ENCODE measurements around the gene CDC14A.
"Not testable (repeated sequence)": the region's sequence is repeated elsewhere in the genome, so short reads cannot be mapped to it uniquely, and the experiment has no call there.

CDC14A gene

DNA sequence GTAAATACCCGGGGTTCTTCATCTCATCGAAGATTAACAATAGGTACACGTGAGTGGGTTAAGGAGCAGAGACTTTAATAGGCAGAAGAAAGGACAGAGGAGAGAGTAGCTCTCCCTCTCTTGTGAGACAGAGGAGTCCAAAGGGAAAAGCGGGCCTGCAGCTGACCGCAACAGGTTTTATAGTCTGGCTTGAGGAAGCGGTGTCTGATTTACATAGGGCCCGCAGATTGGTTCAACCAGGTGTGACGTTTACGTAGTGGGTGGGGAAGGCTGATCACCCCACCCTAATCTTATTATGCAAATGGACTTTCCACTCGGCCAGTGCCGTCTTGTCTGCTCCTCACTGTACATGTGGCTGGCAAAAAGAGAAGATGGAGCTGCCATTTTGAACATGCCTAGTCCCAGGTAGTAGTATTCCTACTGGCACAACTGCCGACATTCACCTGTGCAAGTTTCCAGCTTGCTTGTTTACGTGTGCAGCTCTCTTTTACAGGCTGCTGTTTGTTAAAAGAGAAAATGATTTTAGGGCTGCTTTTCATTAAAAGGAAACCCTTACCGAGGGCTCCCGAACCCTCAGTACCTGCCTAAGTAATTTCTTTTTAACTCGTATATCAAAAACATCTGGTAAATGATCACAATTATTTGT is 10.6 kb downstream of the CDC14A start:
- DNase-seq (ENCODE audit: low spot score), result no peak

DNA sequence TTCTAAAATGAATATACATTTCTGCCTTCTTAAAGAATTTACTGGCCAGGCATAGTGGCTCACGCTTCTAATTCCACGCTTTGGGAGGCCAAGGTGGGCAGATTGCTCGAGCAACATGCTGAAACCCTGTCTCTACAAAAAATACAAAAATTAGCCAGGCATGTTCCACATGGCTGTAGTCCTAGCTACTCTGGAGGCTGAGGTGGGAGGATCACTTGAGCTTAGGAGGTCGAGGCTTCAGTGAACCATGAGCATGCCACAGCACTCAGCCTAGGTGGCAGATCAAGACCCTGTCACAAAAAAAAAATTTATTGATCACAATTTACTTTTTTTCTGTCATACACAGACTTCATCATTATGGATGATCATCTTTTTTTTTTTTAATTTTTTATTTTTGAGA is 11.5 kb downstream of the CDC14A start:
- no peak for DNase-seq (ENCODE audit: low spot score)

DNA sequence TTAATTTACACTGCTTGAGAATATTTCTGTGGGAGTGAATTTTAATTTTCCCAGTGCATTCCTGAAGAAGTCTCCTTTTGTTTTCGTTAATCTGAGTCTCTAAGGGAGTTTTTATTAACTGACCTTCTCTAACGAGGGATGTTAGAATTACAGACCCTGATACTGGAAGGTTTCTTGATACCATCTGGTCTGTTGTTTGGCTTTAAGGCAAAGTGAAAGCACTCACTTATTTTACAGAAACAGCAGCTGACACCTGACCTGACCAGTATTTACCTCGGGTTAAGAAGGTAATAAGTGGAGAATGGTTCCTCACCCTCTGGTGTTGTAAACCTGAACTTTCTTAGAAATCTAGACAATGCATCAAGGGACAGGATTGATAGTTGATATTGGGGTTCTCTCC is 12.4 kb downstream of the CDC14A start:
- DNase-seq (ENCODE audit: low spot score), result no peak

DNA sequence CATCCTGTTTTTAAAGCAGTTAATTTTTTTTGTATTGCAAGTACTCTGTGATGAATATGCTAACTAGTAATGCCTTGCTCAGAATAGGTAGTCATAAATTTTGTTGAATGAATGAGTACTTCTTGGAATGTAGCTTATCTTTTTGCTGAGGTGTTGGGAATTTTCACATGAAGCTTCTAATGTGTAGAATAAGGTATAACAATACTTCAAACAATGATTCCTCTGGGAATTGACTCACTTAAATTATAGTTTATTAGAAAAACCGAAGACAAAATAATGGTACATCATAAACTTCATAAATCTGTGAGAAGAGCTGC is 13.9 kb downstream of the CDC14A start:
- no peak for DNase-seq (ENCODE audit: low spot score)

DNA sequence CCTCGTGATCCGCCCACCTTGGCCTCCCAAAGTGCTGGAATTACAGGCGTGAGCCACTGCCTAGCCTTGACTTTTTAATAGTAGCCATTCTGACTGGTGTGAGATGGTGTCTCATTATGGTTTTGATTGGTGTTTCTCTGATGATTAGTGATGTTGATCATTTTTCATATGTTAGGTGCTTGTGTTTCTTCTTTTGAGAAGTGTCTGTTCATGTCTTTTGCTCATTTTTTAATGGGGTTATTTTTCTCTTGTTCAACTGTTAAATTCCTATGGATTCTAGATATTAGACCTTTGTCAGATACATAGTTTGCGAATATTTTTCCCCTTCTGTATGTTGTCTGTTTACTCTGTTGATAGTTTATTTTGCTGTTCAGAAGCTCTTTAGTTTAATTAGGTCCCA is 17.0 kb downstream of the CDC14A start:
- DNase-seq (ENCODE audit: low spot score), result not testable (repeated sequence)

DNA sequence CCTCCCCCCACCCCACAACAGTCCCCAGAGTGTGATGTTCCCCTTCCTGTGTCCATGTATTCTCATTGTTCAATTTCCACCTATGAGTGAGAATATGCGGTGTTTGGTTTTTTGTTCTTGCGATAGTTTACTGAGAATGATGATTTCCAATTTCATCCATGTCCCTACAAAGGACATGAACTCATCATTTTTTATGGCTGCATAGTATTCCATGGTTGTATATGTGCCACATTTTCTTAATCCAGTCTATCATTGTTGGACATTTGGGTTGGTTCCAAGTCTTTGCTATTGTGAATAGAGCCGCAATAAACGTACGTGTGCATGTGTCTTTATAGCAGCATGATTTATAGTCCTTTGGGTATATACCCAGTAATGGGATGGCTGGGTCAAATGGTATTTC is 21.6 kb downstream of the CDC14A start:
- DNase-seq (ENCODE audit: low spot score), result not testable (repeated sequence)

DNA sequence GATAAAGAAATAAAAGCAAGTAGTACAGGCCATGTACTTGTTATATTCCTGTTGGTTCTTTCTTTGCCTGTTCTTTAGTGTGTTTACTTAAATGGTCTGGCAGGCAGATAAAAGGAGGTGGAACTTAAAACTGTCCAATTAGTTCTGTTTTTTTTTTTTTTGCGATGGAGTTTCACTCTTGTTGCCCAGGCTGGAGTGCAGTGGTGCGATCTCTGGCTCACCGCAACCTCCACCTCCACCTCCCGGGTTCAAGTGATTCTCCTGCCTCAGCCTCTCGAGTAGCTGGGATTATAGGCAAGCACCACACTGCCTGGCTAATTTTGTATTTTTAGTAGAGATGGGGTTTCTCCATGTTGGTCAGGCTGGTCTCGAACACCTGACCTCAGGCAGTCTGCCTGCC is 24.6 kb downstream of the CDC14A start:
- not testable (repeated sequence) for DNase-seq (ENCODE audit: low spot score)

DNA sequence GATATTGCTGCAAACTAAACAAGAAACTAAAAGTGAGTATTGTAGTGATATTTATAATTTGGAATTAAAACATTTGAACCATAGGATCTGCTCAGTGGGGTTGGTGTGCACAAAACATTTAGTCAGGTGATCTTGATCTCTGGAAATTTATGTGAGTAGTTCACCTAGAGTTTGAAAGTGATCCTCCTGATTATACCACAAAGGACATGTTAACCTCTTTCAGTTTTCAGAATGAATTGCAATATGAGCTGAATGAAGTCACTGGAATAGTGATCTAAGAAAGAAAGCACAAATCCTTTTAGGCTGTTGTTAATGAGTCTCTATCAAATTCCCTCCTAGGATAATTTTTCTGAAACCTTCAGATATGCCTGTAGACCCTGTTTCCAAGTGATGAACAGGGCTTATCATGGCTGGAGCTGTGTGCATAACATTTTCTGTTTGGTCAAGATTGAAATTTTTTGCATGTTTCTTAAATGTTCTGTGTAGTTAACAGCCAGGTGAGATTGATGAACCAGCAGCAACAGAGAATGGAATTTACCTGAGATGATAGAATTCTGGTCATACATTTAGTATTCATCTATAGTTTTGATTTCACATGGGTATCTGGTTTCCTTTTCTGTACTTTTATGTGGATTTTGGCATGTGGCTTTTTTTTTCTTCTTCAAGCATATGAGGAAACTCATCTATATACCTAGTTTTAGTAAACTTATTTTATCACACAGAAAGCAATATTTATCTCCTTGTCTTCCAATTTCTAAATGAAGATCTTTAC is 25.5 kb downstream of the CDC14A start:
- no peak for DNase-seq (ENCODE audit: low spot score)

DNA sequence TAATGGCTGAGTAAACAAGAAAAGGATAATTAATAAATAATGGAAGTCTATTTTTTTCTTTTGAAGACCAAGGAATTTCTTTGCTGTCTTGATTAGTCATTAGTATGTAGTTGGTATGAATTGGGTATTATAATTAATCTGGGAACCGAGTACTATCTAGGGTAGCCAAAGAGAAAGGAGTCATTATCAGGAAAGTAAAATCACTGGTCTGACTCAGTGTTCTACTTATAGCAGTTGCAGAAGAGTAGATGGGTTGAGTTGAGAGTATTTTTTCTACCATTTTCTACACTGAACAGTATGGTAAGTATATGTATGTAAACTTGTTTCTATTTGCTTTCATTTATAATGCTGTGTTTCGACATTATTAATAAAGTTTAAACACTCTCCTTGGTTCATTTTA is 26.6 kb downstream of the CDC14A start:
- no peak for DNase-seq (ENCODE audit: low spot score)

DNA sequence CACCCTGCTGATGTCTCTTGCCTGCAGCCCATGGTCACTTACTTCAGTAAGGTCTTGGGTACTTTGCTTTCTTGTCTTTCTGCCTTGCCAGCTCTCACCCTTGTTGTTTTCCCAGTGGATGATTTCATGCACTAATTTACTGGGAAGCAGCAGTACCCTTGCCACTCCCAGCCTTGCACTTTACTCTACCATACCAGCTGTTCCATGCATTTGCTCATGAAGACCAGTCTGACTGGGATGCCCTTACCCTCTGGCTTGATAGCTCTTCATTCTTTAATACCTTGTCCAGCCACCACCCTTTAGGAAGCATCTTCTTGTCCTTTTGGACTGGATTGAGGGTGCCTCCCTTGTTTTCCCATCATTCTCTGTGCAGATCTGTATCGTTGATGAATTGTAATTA is 28.3 kb downstream of the CDC14A start:
- no peak for DNase-seq (ENCODE audit: low spot score)

DNA sequence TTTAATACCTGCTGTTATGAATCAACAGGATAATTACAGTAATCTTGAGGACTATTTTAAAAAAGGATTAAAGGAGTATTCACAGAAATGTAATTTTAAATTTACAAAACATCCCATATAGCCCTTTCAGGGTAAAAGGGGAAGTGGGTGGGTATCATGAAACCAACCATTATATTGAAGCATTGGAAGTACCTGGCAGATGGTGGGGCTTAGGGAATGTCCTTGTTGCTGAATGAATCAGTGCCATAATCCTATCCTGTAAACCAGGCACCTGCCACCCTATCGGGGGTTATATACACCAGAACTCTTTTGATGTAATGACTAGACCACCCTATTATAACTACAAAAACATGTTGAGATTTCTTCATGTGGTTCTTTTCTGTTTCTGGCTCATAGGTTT is 30.4 kb downstream of the CDC14A start:
- no peak for DNase-seq (ENCODE audit: low spot score)

DNA sequence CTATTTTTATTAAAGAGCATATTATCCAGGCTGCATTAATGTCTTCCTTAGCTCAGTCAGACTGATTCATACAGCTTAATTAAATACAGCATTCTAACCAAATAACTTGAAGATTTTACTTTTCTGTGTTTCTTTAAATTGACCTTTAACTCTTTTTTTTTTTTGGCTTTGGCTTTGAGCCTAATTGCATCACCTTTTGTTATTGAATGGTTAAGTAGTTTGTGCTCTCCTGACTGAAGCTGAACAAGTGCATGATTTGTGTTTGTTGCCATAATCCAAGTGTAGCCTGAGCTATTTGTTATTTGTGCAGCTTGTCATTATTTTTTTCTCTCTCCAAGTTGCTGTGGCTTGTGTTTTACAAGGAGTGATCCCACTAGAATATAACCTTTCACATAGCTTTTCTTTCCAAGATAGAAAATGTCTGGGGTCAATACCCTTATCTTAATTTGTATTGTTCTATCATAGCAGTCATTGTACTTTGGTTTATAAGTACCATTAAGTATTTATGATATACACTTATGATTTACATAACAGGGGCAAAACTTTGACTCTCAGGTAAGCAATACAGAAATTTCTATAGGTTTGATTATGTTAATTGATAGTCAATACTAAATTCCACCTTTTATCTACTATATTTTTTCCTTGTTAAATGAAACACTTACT is 31.6 kb downstream of the CDC14A start:
- no peak for DNase-seq (ENCODE audit: low spot score)

DNA sequence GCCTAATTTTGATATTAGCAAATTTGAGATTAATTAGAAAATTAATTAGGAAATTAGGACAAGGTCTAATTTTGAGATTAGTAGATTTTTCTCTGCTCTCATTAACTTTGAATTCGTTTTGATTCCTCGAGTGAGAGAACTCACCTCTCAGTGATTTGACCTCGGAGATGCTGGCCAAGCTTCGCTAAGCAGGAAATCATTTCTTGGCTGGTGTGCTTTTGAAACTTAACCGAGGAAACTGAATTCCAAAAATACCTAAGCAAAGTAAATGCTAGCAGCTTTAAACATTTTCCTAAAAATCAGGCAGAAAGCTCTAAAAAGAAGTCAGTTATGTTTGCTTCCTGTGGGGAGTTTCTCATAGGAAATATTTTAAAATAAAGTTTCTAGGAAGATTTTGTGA is 34.9 kb downstream of the CDC14A start:
- DNase-seq (ENCODE audit: low spot score), result no peak

DNA sequence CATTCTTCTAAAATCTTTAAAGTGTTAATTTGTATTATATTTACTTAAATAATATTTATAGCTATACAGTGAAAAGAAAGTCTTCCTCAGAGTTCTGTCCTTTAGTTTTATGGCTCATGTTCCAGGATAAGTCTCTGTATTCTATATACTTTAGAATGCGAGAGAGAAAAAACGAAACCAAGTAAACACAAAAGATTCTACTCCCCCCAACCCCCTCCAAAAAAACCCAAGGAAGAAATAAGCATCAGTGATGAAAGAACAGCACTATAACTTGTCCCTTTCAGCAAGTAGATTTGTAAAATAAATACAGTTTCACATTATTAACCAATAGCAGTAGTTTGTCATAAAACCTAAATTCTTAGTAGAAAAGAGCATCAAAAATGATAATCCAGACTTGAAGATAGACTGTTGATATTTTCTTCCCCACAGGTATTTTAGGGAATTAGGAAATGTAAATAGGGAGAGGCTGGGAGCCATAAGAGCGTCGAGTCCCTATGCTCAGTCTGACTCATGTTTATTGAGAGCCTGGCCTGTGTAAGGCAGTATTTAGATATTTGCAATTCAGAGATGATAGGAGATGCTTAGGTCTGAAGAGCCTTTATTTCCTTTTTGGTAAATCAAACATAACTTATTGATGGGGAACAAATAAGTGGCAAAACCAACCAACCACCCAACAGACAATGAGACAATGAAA is 35.5 kb downstream of the CDC14A start:
- DNase-seq (ENCODE audit: low spot score), result no peak

DNA sequence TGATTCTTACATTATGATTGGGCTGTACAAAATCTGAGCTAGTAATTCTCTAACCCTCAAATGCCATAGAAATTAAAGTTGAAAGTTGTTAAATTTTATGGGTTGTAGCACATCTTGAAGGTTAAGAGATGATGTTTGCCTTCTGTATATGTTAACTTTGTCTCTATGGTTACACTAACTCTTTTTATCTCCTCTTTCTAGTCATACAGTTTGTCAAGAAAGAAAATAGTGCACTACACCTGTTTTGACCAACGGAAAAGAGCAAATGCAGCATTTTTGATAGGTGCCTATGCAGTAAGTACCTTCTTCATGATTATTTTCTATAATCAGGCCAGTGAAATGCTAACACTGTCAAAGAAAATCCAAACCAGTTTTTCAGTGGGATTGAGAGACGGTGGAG is 38.2 kb downstream of the CDC14A start:
- no peak for DNase-seq (ENCODE audit: low spot score)

DNA sequence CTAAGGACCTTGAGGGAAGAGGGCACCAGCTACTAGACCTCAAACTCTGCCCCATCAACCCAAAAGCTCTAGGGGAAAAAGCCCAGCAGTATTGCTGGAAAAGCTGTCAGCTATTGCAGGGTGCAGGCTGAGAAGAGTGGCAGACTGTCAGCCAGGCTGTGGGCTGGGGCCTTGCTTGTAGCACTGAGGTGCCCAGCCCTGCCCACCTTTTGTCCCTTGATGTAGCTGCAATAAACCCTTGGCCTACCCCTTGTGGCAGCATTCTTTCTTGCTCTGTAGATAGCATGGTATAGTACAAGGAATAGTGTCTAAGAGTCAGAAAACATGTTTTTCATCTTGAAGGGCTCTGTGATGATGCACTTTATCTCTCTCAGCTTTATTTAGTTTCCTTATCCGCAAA is 39.4 kb downstream of the CDC14A start:
- no peak for DNase-seq (ENCODE audit: low spot score)

DNA sequence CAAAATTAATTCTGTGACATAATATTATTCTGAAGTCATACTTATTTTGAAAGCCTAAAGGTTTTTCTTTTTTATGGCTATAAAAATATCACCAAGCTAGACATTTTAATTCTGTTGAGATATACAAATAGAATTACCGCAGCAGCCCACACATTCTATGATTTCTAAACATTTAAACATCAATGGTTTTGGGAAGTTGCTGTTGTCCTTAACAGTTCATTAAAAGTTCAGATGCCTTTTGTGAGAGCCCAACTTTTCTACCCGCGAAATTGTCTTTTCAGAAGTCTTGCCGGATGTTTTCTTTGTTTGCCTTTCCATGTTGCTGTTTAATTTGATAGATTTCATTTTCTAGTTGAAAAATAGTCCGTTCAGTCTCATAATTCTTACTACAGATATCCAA is 40.5 kb downstream of the CDC14A start:
- no peak for DNase-seq (ENCODE audit: low spot score)

DNA sequence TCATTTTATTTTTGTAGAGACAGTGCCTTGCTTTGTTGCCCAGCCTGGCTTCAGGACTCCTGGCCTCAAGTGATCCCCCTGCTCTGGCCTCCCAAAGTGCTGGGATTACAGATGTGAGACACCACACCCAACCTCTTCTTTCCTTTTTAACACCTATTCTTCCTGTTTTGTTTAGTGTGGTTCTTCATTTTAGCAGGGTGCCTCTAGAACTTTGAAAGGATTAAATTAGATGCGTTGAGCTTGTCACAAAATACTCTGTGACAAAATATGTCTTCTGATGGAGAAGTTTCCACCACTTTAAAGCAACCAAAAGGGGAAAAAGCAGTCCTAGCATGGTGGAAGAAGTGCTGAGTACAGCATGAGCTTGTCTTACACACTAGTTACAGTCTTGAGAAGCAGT is 42.0 kb downstream of the CDC14A start:
- no peak for DNase-seq (ENCODE audit: low spot score)

DNA sequence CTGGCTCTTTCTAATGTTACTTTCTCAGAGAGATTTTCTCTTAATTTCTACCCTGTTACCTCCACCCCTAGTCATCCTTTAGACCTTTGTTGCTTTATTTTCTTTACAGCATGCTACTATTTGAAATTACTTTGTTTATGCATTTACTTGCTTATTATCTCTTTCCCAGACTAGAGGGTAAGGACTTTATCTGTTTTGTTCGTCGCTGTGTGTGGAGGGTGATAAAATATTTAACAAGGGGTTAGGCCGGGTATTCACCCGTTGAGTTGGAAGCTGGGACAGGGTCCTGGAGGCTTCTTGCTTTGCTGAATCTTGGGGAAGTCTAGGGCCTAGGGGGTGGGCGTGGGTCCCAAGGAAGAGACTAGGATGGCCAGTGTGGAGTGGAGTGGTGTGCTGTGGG is 43.6 kb downstream of the CDC14A start:
- no peak for DNase-seq (ENCODE audit: low spot score)

DNA sequence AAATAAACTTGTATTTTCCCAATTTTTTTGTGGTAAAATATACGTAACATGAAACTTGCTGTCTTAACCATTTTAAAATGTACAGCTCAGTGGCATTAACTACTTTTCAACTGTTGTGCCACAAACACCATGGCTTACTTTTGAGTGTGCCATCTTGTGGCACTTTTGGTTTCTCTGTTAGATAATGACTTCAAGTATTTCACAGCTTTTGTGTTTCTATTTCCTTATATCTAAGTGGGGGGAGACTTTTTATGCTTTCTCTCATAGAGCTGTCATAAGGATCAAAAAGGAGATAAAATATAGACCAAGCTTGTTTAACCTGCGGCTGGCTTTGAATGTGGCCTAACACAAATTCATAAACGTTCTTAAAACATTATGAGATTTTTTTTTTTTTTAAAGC is 44.3 kb downstream of the CDC14A start:
- no peak for DNase-seq (ENCODE audit: low spot score)

DNA sequence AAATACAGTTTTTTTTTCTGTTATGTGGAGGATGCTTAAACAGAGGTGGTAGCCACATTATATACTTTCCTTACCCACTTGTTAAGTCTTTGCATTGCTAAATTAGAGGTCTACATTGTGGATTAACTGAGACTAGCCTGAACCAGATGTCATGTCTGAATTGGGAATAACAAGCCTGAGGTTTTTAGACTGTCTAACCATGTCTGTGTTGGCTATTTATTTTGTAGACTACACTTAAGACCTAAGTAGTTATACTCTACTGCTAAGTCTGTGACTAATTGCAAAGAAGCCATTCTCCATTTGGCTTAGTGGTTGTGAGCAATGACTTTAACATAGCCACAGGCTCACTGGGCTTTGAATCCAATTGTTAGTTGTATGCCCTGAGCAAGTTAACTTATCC is 45.4 kb downstream of the CDC14A start:
- no peak for DNase-seq (ENCODE audit: low spot score)

DNA sequence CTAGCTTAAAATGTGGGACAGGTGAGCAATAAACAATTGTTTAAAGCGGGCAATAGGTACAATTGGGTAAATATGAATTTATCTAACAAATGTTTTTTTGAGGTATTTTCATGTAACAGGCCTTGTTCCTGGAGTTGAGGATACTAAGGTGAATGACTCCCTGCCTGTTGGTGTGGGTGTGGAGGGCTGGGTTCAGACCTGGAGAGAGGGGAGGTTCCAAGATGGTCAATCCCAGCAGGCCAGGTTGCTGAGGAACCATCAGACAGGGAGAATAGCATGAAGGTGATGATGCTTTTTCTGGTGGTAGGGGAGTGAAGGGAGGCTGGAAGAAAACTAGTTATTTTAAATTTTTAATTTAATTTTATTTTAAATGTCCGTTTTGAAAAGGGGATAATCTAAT is 46.3 kb downstream of the CDC14A start:
- DNase-seq (ENCODE audit: low spot score), result no peak

DNA sequence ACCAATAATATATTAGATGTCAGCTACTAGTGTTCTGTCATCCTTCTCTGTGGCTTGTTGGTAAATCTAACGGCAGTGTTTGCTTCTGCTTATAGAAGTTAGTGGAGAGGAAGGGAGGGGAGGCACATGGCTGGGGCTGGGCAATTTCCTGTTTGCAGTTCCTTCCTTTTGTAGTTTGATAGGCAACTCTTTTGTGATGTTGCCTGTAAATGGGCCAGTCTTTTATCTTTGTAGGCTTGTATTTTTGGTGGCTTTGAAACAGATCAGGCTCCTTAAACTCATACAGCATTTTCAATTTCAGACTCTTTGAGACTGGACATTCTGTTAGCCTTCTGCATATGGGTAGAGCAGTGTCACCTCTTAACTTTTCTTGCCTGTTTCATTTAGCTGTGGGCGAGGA is 48.1 kb downstream of the CDC14A start:
- no peak for DNase-seq (ENCODE audit: low spot score)

All from iPS-NIHi11 (cell line).